ENCODE data around the gene EXOSC2.

- TF ChIP-seq CTCF (IDR thresholded peaks at IDR 0.05; ENCODE audit: insufficient read depth, low read length, poor library complexity, severe bottlenecking) (no peak), EZH2phosphoT487 (conservative IDR thresholded peaks at IDR 0.05; ENCODE audit: low read length) (no peak)
Observed at GRCh38 chr9:130688072-130688471, 5.5 kb upstream of the EXOSC2 start.

Measured in SU-DHL-6 (cell line).